MM.1S (cell line): ENCODE results near the gene TSGA10IP.

Experiments used
- DNase-seq: peaks from one replicate; pipeline ENCODE4 v3.0.0-alpha.2; 2015
- H2AFZ ChIP-seq: fragments of 300-600 bp; sonication (generic); 2 replicates; pipeline ENCODE4 v1.6.0; 2016; ENCODE audit warnings: antibody characterized with exemption, low read length
- H3F3A ChIP-seq: fragments of 300-600 bp; sonication (generic); 2 replicates; pipeline ENCODE4 v1.6.1; 2016; ENCODE audit warnings: mild to moderate bottlenecking, antibody characterized with exemption, low read length, moderate library complexity, mixed read lengths; ENCODE audit not compliant: insufficient read depth
- H3K27ac ChIP-seq: fragments of 300-600 bp; sonication (generic); 2 replicates; pipeline ENCODE4 v1.5.1; 2016; ENCODE audit warnings: mild to moderate bottlenecking, low read length
- H3K27me3 ChIP-seq: fragments of 300-600 bp; sonication (generic); replicated peaks from 2 replicates; pipeline ENCODE4 v1.6.0; 2016; ENCODE audit warnings: low read length; ENCODE audit not compliant: insufficient read depth
- H3K36me3 ChIP-seq: fragments of 300-600 bp; sonication (generic); replicated peaks from 2 replicates; pipeline ENCODE4 v1.6.1; 2016; ENCODE audit warnings: mild to moderate bottlenecking, low read length, mixed read lengths; ENCODE audit not compliant: insufficient read depth
- H3K4me1 ChIP-seq: fragments of 300-600 bp; sonication (generic); 2 replicates; pipeline ENCODE4 v1.6.1; 2016; ENCODE audit warnings: low read length, mixed read lengths
- H3K4me2 ChIP-seq: fragments of 300-600 bp; sonication (generic); 2 replicates; pipeline ENCODE4 v1.6.0; 2016; ENCODE audit warnings: low read depth, low read length
- H3K4me3 ChIP-seq: fragments of 300-600 bp; sonication (generic); 2 replicates; pipeline ENCODE4 v1.5.1; 2016; ENCODE audit warnings: low read length, mixed read lengths
- H3K79me2 ChIP-seq: fragments of 300-600 bp; sonication (generic); 2 replicates; pipeline ENCODE4 v1.6.1; 2016; ENCODE audit warnings: mixed run types, low read length, mixed read lengths
- H3K9ac ChIP-seq: fragments of 300-600 bp; sonication (generic); 2 replicates; pipeline ENCODE4 v1.6.1; 2016; ENCODE audit warnings: low read length, mixed read lengths
- H3K9me2 ChIP-seq: fragments of 300-600 bp; sonication (generic); replicated peaks from 2 replicates; pipeline ENCODE4 v1.6.1; 2016; ENCODE audit warnings: mild to moderate bottlenecking, low read length, mixed read lengths; ENCODE audit not compliant: insufficient read depth
- H3K9me3 ChIP-seq: fragments of 300-600 bp; sonication (generic); replicated peaks from 2 replicates; pipeline ENCODE4 v1.6.1; 2016; ENCODE audit warnings: mild to moderate bottlenecking, low read length, mixed read lengths; ENCODE audit not compliant: insufficient read depth
- H4K20me1 ChIP-seq: fragments of 300-600 bp; sonication (generic); 2 replicates; pipeline ENCODE4 v1.6.1; 2016; ENCODE audit warnings: mild to moderate bottlenecking, low read length, moderate library complexity, mixed read lengths; ENCODE audit not compliant: insufficient read depth
- EZH2 ChIP-seq: fragments of 300-600 bp; sonication (generic); optimal IDR thresholded peaks from 2 replicates; pipeline ENCODE3; 2017; ENCODE audit warnings: low read depth, mild to moderate bottlenecking, antibody characterized with exemption, low read length, mixed read lengths
- EZH2phosphoT487 ChIP-seq: fragments of 300-600 bp; sonication (generic); IDR thresholded peaks from 2 replicates; pipeline ENCODE4 v1.6.1; 2018; ENCODE audit warnings: antibody characterized with exemption, low read length
- TF ChIP-seq, protein P1 (sequence below): fragments of 300-600 bp; sonication (generic); IDR thresholded peaks from 2 replicates; pipeline ENCODE4 v1.5.1; 2016; ENCODE audit warnings: antibody characterized with exemption, low read length, mixed read lengths

TSGA10IP gene

GRCh38 chr11:65967329-65967934, 22.2 kb downstream of the TSGA10IP start:
- H3K9ac ChIP-seq, result no peak overlapping the region
- no peaks in the 10 kb centered on the region for H3K9me3 ChIP-seq
- no peak overlapping the region for H3K4me2 ChIP-seq

GRCh38 chr11:65968600-65969482, 23.6 kb downstream of the TSGA10IP start:
- no peak overlapping the region for H3K4me3 ChIP-seq
- no peaks in the 10 kb centered on the region; the same call in none of the 2 replicates for H3K36me3 ChIP-seq

More at GRCh38 chr11:65967329-65967934, 22.2 kb downstream of the TSGA10IP start:
- no peak for DNase-seq
- TF ChIP-seq EZH2phosphoT487 (no peak), EZH2 (no peak)
- TF ChIP-seq, protein P1, sequence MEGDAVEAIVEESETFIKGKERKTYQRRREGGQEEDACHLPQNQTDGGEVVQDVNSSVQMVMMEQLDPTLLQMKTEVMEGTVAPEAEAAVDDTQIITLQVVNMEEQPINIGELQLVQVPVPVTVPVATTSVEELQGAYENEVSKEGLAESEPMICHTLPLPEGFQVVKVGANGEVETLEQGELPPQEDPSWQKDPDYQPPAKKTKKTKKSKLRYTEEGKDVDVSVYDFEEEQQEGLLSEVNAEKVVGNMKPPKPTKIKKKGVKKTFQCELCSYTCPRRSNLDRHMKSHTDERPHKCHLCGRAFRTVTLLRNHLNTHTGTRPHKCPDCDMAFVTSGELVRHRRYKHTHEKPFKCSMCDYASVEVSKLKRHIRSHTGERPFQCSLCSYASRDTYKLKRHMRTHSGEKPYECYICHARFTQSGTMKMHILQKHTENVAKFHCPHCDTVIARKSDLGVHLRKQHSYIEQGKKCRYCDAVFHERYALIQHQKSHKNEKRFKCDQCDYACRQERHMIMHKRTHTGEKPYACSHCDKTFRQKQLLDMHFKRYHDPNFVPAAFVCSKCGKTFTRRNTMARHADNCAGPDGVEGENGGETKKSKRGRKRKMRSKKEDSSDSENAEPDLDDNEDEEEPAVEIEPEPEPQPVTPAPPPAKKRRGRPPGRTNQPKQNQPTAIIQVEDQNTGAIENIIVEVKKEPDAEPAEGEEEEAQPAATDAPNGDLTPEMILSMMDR, result no peak
- peaks cover 40% of the 10 kb centered on the region for H3K79me2 ChIP-seq
- H3F3A ChIP-seq, result no peaks in the 10 kb centered on the region
- H3K4me3 ChIP-seq, result no peak overlapping the region
- H3K4me1 ChIP-seq, result peaks cover 8% of the 10 kb centered on the region
- H3K9me2 ChIP-seq, result no peaks in the 10 kb centered on the region
- no peaks in the 10 kb centered on the region for H3K27me3 ChIP-seq
- H3K36me3 ChIP-seq, result no peaks in the 10 kb centered on the region; the same call in none of the 2 replicates
- H2AFZ ChIP-seq, result no peak overlapping the region
- no peaks in the 10 kb centered on the region for H4K20me1 ChIP-seq
- no peak overlapping the region for H3K27ac ChIP-seq

GRCh38 chr11:65972116-65972515, 26.8 kb downstream of the TSGA10IP start:
- Histone ChIP-seq H3K4me3 (no peak overlapping the region), H3K79me2 (peaks cover 3% of the 10 kb centered on the region; the same call in 1 of the 2 replicates), H4K20me1 (no peaks in the 10 kb centered on the region), H3K4me1 (no peaks in the 10 kb centered on the region), H3K9me3 (no peaks in the 10 kb centered on the region), H3K27me3 (no peaks in the 10 kb centered on the region), H3K36me3 (no peaks in the 10 kb centered on the region; the same call in 1 of the 2 replicates), H3K27ac (no peak overlapping the region), H3K9ac (no peak overlapping the region), H3K4me2 (no peak overlapping the region), H2AFZ (no peak overlapping the region), H3K9me2 (no peaks in the 10 kb centered on the region), H3F3A (no peaks in the 10 kb centered on the region)
- DNase-seq, result no peak
- TF ChIP-seq, protein P1, result no peak
- TF ChIP-seq EZH2 (no peak), EZH2phosphoT487 (no peak)

More at GRCh38 chr11:65968600-65969482, 23.6 kb downstream of the TSGA10IP start:
- TF ChIP-seq, protein P1, result no peak
- TF ChIP-seq EZH2phosphoT487, result no peak
- no peak for TF ChIP-seq EZH2
- Histone ChIP-seq H3K9me3 (no peaks in the 10 kb centered on the region), H4K20me1 (no peaks in the 10 kb centered on the region), H3K79me2 (peaks cover 26% of the 10 kb centered on the region), H3F3A (no peaks in the 10 kb centered on the region), H3K27me3 (no peaks in the 10 kb centered on the region), H3K27ac (no peak overlapping the region), H2AFZ (no peak overlapping the region), H3K4me2 (no peak overlapping the region), H3K9ac (no peak overlapping the region), H3K4me1 (no peaks in the 10 kb centered on the region), H3K9me2 (no peaks in the 10 kb centered on the region)
- DNase-seq, result no peak
